ENCODE data around the gene KRT86. TPM values are rescaled to one million over a fixed set of nuclear protein-coding genes. Genes with fewer than 3 reads are reported as not detected.
A peak's percentile ranks its signal among the peaks of the same experiment; 100 is the strongest.

KRT86 gene
- total RNA-seq, 1 donor from 2014 or later = 1.1 TPM

- Histone ChIP-seq H3K9me3 (no peaks in the 10 kb centered on the region), H3K4me3 (no peak overlapping the region), H3K27me3 (no peaks in the 10 kb centered on the region), H3K36me3 (no peaks in the 10 kb centered on the region), H3K27ac (no peak overlapping the region), H3K4me1 (peaks cover 24% of the 10 kb centered on the region)
- TF ChIP-seq CTCF (IDR thresholded peaks at IDR 0.05) = no peak
- ATAC-seq (no peak), DNase-seq (no peak)
- intact Hi-C loops (cut with DNase I) = no loop called here
These were observed 33.1 kb upstream of the KRT86 start for GRCh38 chr12:52241205-52241842.

- H3K27me3 ChIP-seq = no peaks in the 10 kb centered on the region
- DNase-seq = no peak
- no peaks in the 10 kb centered on the region for H3K36me3 ChIP-seq
- TF ChIP-seq CTCF (IDR thresholded peaks at IDR 0.05) = no peak
- intact Hi-C loops (cut with DNase I) = no loop called here
- peaks cover 27% of the 10 kb centered on the region for H3K4me1 ChIP-seq
- H3K4me3 ChIP-seq = no peak overlapping the region
- H3K27ac ChIP-seq = no peak overlapping the region
- no peaks in the 10 kb centered on the region for H3K9me3 ChIP-seq
- no peak for ATAC-seq
These were observed 31.8 kb upstream of the KRT86 start for GRCh38 chr12:52242442-52243258.

- Histone ChIP-seq H3K4me3 (no peak overlapping the region), H3K27ac (no peak overlapping the region), H3K4me1 (peaks cover 27% of the 10 kb centered on the region), H3K9me3 (no peaks in the 10 kb centered on the region), H3K27me3 (no peaks in the 10 kb centered on the region), H3K36me3 (no peaks in the 10 kb centered on the region)
- ATAC-seq (no peak), DNase-seq (no peak)
- no peak for TF ChIP-seq CTCF (IDR thresholded peaks at IDR 0.05)
- intact Hi-C loops (cut with DNase I) = no loop called here
These were observed 31.1 kb upstream of the KRT86 start for GRCh38 chr12:52243259-52243855.

- TF ChIP-seq CTCF (IDR thresholded peaks at IDR 0.05) = no peak
- ATAC-seq (peak; percentile 76), DNase-seq (peak; percentile 88)
- H3K4me3 ChIP-seq = no peak overlapping the region
- H3K27me3 ChIP-seq = no peaks in the 10 kb centered on the region
- H3K36me3 ChIP-seq = no peaks in the 10 kb centered on the region
- H3K4me1 ChIP-seq = peaks cover 27% of the 10 kb centered on the region
- H3K27ac ChIP-seq = peak overlapping the region; percentile 56
- H3K9me3 ChIP-seq = no peaks in the 10 kb centered on the region
- intact Hi-C loops (cut with DNase I) = no loop called here
These were observed 30.4 kb upstream of the KRT86 start for GRCh38 chr12:52243856-52244614.

- H3K9me3 ChIP-seq = no peaks in the 10 kb centered on the region
- DNase-seq (no peak), ATAC-seq (no peak)
- peaks cover 2% of the 10 kb centered on the region for H3K27me3 ChIP-seq
- intact Hi-C loops (cut with DNase I) = no loop called here
- H3K36me3 ChIP-seq = no peaks in the 10 kb centered on the region
- no peak for TF ChIP-seq CTCF (IDR thresholded peaks at IDR 0.05)
- peaks cover 25% of the 10 kb centered on the region for H3K4me1 ChIP-seq
- H3K4me3 ChIP-seq = no peak overlapping the region
- peak overlapping the region; percentile 56 for H3K27ac ChIP-seq
These were observed 29.8 kb upstream of the KRT86 start for GRCh38 chr12:52244615-52244994.
